ENCODE measurements around the gene CRYAA. TPM values are rescaled to one million over a fixed set of nuclear protein-coding genes. Genes with fewer than 3 reads are reported as not detected.

Gene CRYAA
- total RNA-seq, 1 experiment from 2014 or later = not detected

DNA sequence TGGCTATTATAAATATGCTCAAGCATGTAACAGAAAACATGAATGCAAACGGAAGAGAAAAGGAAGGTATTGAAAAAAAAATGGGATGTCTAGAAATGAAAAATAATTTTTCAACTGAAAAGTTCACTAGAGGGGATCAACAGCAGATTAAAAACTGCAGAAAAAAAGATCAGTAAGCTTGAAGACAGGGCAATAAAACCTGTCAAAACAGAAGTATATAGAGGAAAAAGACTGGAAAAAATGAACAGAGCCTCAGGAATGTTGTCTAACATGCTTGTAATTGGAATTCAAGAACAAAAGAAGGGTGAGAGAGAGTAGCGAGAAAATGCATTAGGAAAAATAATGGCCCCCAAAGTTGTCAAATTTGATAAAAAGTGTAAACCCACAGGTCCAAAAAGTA is 29.6 kb downstream of the CRYAA start:
- intact Hi-C loops (cut with micrococcal nuclease) = no loop called here
- Histone ChIP-seq H3K27ac (ENCODE audit: low read depth, low read length) (no peak overlapping the region), H3K4me1 (ENCODE audit: control insufficient read depth in 1 of 2, insufficient read depth in 2 of 2, low read length in 2 of 2) (no peaks in the 10 kb centered on the region), H3K4me2 (ENCODE audit: low read length) (no peak overlapping the region), H4K20me1 (ENCODE audit: insufficient read depth) (no peaks in the 10 kb centered on the region), H3K36me3 (ENCODE audit: control insufficient read depth in 1 of 2, insufficient read depth in 2 of 2, low read length in 2 of 2) (no peaks in the 10 kb centered on the region), H3K4me3 (replicated peaks in 1 of 2; ENCODE audit: low read depth in 1 of 2, low read length in 2 of 2) (no peak overlapping the region), H2AFZ (ENCODE audit: low read depth, low read length, poor library complexity, severe bottlenecking) (no peak overlapping the region), H3K27me3 (ENCODE audit: insufficient read depth, low read length) (no peaks in the 10 kb centered on the region), H3K9ac (ENCODE audit: low read length) (no peak overlapping the region), H3K79me2 (ENCODE audit: insufficient read depth, low read length) (no peaks in the 10 kb centered on the region), H3K9me2 (ENCODE audit: insufficient read depth) (no peaks in the 10 kb centered on the region), H3K9me3 (ENCODE audit: control insufficient read depth in 1 of 2, insufficient read depth in 1 of 2, low read depth in 1 of 2, low read length in 2 of 2) (peaks cover 4 to 6% of the 10 kb centered on the region in 2 experiments; a peak in 3 of 4 replicates)
- ChIA-PET CTCF (no interaction called here), RAD21 (ENCODE audit: low non-redundant PET in 1 of 2, low total read pairs in 2 of 2, uncharacterized antibody in 2 of 2, unreplicated experiment in 2 of 2) (no interaction called here), POLR2A (no interaction called here)
- DNase-seq (ENCODE audit: low read depth, low spot score) = no peak
- no TSS peak for BruUV-seq (replicated peaks)
- TF ChIP-seq, protein P1, sequence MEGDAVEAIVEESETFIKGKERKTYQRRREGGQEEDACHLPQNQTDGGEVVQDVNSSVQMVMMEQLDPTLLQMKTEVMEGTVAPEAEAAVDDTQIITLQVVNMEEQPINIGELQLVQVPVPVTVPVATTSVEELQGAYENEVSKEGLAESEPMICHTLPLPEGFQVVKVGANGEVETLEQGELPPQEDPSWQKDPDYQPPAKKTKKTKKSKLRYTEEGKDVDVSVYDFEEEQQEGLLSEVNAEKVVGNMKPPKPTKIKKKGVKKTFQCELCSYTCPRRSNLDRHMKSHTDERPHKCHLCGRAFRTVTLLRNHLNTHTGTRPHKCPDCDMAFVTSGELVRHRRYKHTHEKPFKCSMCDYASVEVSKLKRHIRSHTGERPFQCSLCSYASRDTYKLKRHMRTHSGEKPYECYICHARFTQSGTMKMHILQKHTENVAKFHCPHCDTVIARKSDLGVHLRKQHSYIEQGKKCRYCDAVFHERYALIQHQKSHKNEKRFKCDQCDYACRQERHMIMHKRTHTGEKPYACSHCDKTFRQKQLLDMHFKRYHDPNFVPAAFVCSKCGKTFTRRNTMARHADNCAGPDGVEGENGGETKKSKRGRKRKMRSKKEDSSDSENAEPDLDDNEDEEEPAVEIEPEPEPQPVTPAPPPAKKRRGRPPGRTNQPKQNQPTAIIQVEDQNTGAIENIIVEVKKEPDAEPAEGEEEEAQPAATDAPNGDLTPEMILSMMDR (IDR thresholded peaks at IDR 0.05 in 2 of 3, conservative IDR thresholded peaks at IDR 0.05 in 1 of 3; ENCODE audit: borderline replicate concordance in 1 of 3, insufficient read depth in 1 of 3, low read depth in 2 of 3, low read length in 2 of 3) = no peak
- TF ChIP-seq POLR2A (IDR thresholded peaks at IDR 0.05; ENCODE audit: borderline replicate concordance, extremely low read depth, insufficient read depth, insufficient read length) = no peak
- TF ChIP-seq ELF1 (IDR thresholded peaks at IDR 0.05; ENCODE audit: borderline replicate concordance, low read depth) = no peak
- TF ChIP-seq, protein P2, sequence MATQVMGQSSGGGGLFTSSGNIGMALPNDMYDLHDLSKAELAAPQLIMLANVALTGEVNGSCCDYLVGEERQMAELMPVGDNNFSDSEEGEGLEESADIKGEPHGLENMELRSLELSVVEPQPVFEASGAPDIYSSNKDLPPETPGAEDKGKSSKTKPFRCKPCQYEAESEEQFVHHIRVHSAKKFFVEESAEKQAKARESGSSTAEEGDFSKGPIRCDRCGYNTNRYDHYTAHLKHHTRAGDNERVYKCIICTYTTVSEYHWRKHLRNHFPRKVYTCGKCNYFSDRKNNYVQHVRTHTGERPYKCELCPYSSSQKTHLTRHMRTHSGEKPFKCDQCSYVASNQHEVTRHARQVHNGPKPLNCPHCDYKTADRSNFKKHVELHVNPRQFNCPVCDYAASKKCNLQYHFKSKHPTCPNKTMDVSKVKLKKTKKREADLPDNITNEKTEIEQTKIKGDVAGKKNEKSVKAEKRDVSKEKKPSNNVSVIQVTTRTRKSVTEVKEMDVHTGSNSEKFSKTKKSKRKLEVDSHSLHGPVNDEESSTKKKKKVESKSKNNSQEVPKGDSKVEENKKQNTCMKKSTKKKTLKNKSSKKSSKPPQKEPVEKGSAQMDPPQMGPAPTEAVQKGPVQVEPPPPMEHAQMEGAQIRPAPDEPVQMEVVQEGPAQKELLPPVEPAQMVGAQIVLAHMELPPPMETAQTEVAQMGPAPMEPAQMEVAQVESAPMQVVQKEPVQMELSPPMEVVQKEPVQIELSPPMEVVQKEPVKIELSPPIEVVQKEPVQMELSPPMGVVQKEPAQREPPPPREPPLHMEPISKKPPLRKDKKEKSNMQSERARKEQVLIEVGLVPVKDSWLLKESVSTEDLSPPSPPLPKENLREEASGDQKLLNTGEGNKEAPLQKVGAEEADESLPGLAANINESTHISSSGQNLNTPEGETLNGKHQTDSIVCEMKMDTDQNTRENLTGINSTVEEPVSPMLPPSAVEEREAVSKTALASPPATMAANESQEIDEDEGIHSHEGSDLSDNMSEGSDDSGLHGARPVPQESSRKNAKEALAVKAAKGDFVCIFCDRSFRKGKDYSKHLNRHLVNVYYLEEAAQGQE (IDR thresholded peaks at IDR 0.05; ENCODE audit: low read depth) = no peak
- no peak for TF ChIP-seq JUND (IDR thresholded peaks at IDR 0.05)
- no peak for TF ChIP-seq SRF (IDR thresholded peaks at IDR 0.05; ENCODE audit: low read depth)
- no peak for TF ChIP-seq ZNF274 (IDR thresholded peaks at IDR 0.05; ENCODE audit: low read depth, low read length)
- TF ChIP-seq CEBPB (IDR thresholded peaks at IDR 0.05; ENCODE audit: low read depth) = no peak
- ATAC-seq = no peak
